ENCODE results near the gene LPP. TPM values are rescaled to one million over a fixed set of nuclear protein-coding genes. Genes with fewer than 3 reads are reported as not detected.

The LPP gene
- total and polyA plus RNA-seq, 2 of the 4 experiments (the other 2 are of a cell fraction): 16.0 to 130 TPM

DNA sequence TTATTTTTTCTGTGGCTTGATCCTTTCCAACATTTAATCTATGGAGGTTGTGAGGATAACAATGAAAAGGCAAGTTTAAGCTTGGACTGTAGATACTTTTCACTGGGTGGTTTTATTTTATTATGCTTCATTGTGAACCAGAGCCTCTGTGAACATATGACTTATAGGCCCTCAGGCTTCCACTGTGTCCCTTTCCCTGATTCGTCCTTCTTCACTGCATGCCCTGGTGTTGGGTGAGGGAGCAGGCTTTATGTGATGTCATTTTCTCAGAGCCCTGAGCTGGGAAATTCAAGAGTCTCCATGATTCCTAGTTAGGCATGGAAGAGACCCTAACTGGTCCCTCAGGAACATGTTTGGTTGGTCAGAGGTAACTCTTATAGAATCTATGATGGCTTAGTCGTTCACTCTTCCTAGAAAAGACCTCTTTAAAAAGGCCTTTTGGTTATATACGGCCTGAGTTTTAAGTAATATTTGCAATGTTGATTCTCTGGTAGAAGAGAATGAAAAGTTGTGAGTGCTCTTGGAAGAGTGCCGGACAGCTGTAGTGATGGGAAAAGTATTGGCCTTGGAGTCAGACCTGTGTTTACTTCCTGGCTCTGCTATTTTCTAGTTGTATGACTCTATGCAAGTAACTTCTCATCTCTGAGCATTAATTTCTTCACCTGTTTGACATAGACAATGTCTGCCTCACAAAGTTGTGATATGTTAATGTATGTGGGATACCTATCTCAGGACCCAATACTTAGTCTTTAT is 168.4 kb downstream of the LPP start:
- TF ChIP-seq MAZ (IDR thresholded peaks at IDR 0.05; ENCODE audit: borderline replicate concordance, low read depth, low read length) (no peak), MAFK (IDR thresholded peaks at IDR 0.05; ENCODE audit: low read depth, low read length) (no peak), NFE2L2 (IDR thresholded peaks at IDR 0.05; ENCODE audit: low read depth, low read length) (no peak), RCOR1 (IDR thresholded peaks at IDR 0.05; ENCODE audit: insufficient replicate concordance, low read length) (no peak), POLR2A (IDR thresholded peaks at IDR 0.05; ENCODE audit: low read depth, low read length) (no peak), FOS (IDR thresholded peaks at IDR 0.05; ENCODE audit: low read depth, low read length) (no peak)
- Histone ChIP-seq H2AFZ (replicated peaks; ENCODE audit: low read length, poor library complexity) (no peak overlapping the region), H4K5ac (ENCODE audit: low read depth, low read length) (no peak overlapping the region), H3K9me1 (ENCODE audit: insufficient read depth, low read length) (peaks cover 18% of the 10 kb centered on the region), H2AK9ac (replicated peaks; ENCODE audit: low read depth, low read length, poor library complexity) (no peak overlapping the region), H4K8ac (ENCODE audit: low read depth in 2 of 2, low read length in 2 of 2) (no peak overlapping the region), H3K4me1 (ENCODE audit: control insufficient read depth, insufficient read depth, low read length) (peaks cover 10% of the 10 kb centered on the region), H3K9me3 (ENCODE audit: control insufficient read depth, insufficient read depth, low read length) (no peaks in the 10 kb centered on the region), H2AK5ac (ENCODE audit: low read depth, low read length) (no peak overlapping the region), H3K27ac (ENCODE audit: insufficient read depth, low read length) (no peak overlapping the region), H4K91ac (ENCODE audit: insufficient read depth, low read depth, low read length) (no peak overlapping the region), H2BK5ac (ENCODE audit: low read depth, low read length, poor library complexity, severe bottlenecking) (no peak overlapping the region), H3K23ac (ENCODE audit: low read depth, low read length) (no peak overlapping the region), H4K20me1 (ENCODE audit: insufficient read depth, low read length) (peaks cover 49% of the 10 kb centered on the region), H3K27me3 (ENCODE audit: control insufficient read depth, insufficient read depth, low read length) (no peaks in the 10 kb centered on the region), H2BK15ac (ENCODE audit: low read depth, low read length) (no peak overlapping the region), H3K4ac (ENCODE audit: low read depth, low read length) (no peak overlapping the region), H3K36me3 (ENCODE audit: control insufficient read depth, insufficient read depth, low read length) (peaks cover 4% of the 10 kb centered on the region), H2BK120ac (ENCODE audit: low read depth, low read length) (no peak overlapping the region), H3K4me2 (ENCODE audit: low read depth, low read length) (no peak overlapping the region), H3K79me1 (ENCODE audit: low read depth in 1 of 2, low read length in 2 of 2) (peaks cover 54 to 85% of the 10 kb centered on the region in 2 experiments), H2BK20ac (ENCODE audit: low read depth, low read length) (no peak overlapping the region), H3K56ac (ENCODE audit: extremely low read depth, insufficient read depth, low read length) (no peak overlapping the region), H3K18ac (ENCODE audit: low read depth, low read length) (no peak overlapping the region), H3K9ac (ENCODE audit: low read depth, low read length) (no peak overlapping the region), H3K4me3 (ENCODE audit: insufficient read depth, low read depth, low read length) (no peak overlapping the region), H3K14ac (replicated peaks; ENCODE audit: low read depth, low read length) (no peak overlapping the region)
- intact Hi-C loops (cut with micrococcal nuclease): no loop called here
- ChIA-PET CTCF (interaction anchor here (1.5 kb wide), 1 partner anchor 582 kb away, joined by 5 read pairs; no protein-coding TSS in a partner anchor), POLR2A (ENCODE audit: unreplicated experiment) (no interaction called here)
- dilution Hi-C loops (cut with HindIII; ENCODE audit: low sequenced_read_pairs, unreplicated experiment): loop anchor here (25.0 kb wide), 1 partner anchor 585 kb away; the partner anchor contains the start of gene BCL6
- in situ Hi-C loops (cut with MboI; ENCODE audit: low sequenced_read_pairs): no loop called here
- WGBS, 2 experiments (ENCODE audit: extremely low coverage in 2 of 2, insufficient read length in 1 of 2): no CpG with 5 or more reads among the region's 4 CpGs
- DNase-seq (no peak), ATAC-seq (ENCODE audit: low read depth) (no peak)
- BruUV-seq (replicated peaks): no TSS peak
